Endothelial cell of umbilical vein (primary cell): ENCODE results near the gene NGEF.
A peak's percentile ranks its signal among the peaks of the same experiment; 100 is the strongest.

Experiments used
- CTCF ChIP-seq, 2 donors: IDR thresholded peaks; 1 replicate in 1 of 2; 2 replicates in 1 of 2; pipeline ENCODE4 v1.5.1; 2011; ENCODE audit warnings: low read length in 2 of 2, mild to moderate bottlenecking in 2 of 2, moderate library complexity in 2 of 2, control low read depth in 1 of 2, inconsistent platforms in 1 of 2, low read depth in 1 of 2; ENCODE audit not compliant: insufficient read depth in 1 of 2; ENCODE audit errors: extremely low read depth in 1 of 2
- EZH2 ChIP-seq: IDR thresholded peaks from 2 replicates; pipeline ENCODE4 v1.6.1; 2012; ENCODE audit warnings: borderline replicate concordance, low read depth, mild to moderate bottlenecking, moderate library complexity, low read length, inconsistent platforms; ENCODE audit not compliant: severe bottlenecking
- JUN ChIP-seq: IDR thresholded peaks from 2 replicates; pipeline ENCODE4 v1.6.1; 2011; ENCODE audit warnings: borderline replicate concordance, low read depth; ENCODE audit not compliant: insufficient read length, insufficient read depth
- MYC ChIP-seq: IDR thresholded peaks from one replicate; pipeline ENCODE4 v1.6.1; 2011; ENCODE audit warnings: mild to moderate bottlenecking, low read depth, low read length
- POLR2A ChIP-seq: IDR thresholded peaks from 2 replicates; pipeline ENCODE4 v1.6.1; 2012; ENCODE audit warnings: low read depth, mild to moderate bottlenecking, control low read depth, low read length
- POLR2AphosphoS5 ChIP-seq: IDR thresholded peaks from 2 replicates; pipeline ENCODE4 v1.6.1; 2012; ENCODE audit warnings: low read depth, mild to moderate bottlenecking, control low read depth, low read length, moderate library complexity; ENCODE audit not compliant: insufficient read depth

GRCh38 chr2:232901736-232902578 is 111.1 kb downstream of the NGEF start:
- no peak for TF ChIP-seq CTCF (IDR thresholded peaks at IDR 0.05; ENCODE audit: extremely low read depth in 1 of 2, insufficient read depth in 1 of 2, low read depth in 1 of 2, low read length in 2 of 2)
- TF ChIP-seq POLR2A = no peak
- no peak for TF ChIP-seq MYC
- peak; percentile 92 for TF ChIP-seq POLR2AphosphoS5
- TF ChIP-seq EZH2 = no peak
- TF ChIP-seq JUN = peak; percentile 95
